Spleen (tissue), 7 donors: ENCODE measurements around the gene SLC4A9.

Source experiments
- POLR2A ChIP-seq, 3 donors: fragments of 450-650 bp; IDR thresholded peaks; one replicate each; pipeline ENCODE4 v1.5.1; 2017; ENCODE audit warnings: antibody characterized with exemption in 3 of 3, mild to moderate bottlenecking in 1 of 3
- POLR2AphosphoS5 ChIP-seq, 3 donors: sonication (generic); formaldehyde crosslinking; IDR thresholded peaks; one replicate each; pipeline ENCODE4 v1.5.1; 2017; ENCODE audit warnings: antibody characterized with exemption in 3 of 3
- TF ChIP-seq, protein P1 (sequence below), 11 experiments: fragments of 200-600 bp in 7 of 11; fragments of 450-650 bp in 4 of 11; sonication (generic) in 4 of 11; IDR thresholded peaks in 8 of 11; conservative IDR thresholded peaks in 3 of 11; 1 replicate in 7 of 11; 2 replicates in 4 of 11; pipeline versions ENCODE4 v1.4.0 to v1.8.0; 2016 to 2021; ENCODE audit warnings: antibody characterized with exemption in 11 of 11, inconsistent platforms in 4 of 11, mild to moderate bottlenecking in 1 of 11
- donor health status: DM: no; HTN: no; CAD: no; lungs with moderate emphysema.
- donor health status: DM: no; HTN: no; CAD: no.
- donor health status: DM: no; HTN: no; CAD: no.

DNA sequence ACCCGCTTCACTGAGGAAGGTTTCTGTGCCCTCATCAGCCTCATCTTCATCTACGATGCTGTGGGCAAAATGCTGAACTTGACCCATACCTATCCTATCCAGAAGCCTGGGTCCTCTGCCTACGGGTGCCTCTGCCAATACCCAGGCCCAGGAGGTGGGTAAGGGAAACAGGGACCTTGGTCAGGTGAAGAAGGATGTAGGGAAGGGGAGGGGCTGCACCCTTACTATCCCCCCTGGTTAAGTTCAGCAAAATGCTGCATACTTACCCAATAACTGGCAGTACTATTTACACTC is 4.4 kb downstream of the SLC4A9 start:
- TF ChIP-seq POLR2AphosphoS5 (IDR thresholded peaks at IDR 0.05) (no peak), POLR2A (IDR thresholded peaks at IDR 0.05) (no peak)
- TF ChIP-seq, protein P1, sequence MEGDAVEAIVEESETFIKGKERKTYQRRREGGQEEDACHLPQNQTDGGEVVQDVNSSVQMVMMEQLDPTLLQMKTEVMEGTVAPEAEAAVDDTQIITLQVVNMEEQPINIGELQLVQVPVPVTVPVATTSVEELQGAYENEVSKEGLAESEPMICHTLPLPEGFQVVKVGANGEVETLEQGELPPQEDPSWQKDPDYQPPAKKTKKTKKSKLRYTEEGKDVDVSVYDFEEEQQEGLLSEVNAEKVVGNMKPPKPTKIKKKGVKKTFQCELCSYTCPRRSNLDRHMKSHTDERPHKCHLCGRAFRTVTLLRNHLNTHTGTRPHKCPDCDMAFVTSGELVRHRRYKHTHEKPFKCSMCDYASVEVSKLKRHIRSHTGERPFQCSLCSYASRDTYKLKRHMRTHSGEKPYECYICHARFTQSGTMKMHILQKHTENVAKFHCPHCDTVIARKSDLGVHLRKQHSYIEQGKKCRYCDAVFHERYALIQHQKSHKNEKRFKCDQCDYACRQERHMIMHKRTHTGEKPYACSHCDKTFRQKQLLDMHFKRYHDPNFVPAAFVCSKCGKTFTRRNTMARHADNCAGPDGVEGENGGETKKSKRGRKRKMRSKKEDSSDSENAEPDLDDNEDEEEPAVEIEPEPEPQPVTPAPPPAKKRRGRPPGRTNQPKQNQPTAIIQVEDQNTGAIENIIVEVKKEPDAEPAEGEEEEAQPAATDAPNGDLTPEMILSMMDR (IDR thresholded peaks at IDR 0.05 in 8 of 11, conservative IDR thresholded peaks at IDR 0.05 in 3 of 11) = no peak
